Vagina (tissue), 2 donors: ENCODE results near the gene INSRR.

Experiments
- POLR2AphosphoS5 ChIP-seq, 2 donors: sonication (generic); formaldehyde crosslinking; IDR thresholded peaks; one replicate each; pipeline ENCODE4 v1.9.0; 2017; ENCODE audit warnings: antibody characterized with exemption in 2 of 2, mild to moderate bottlenecking in 2 of 2, low read depth in 1 of 2; ENCODE audit not compliant: insufficient read depth in 1 of 2
- TF ChIP-seq, protein P1 (sequence below), 3 experiments: fragments of 450-650 bp in 2 of 3; fragments of 200-600 bp in 1 of 3; sonication (generic) in 1 of 3; IDR thresholded peaks; one replicate each; pipeline ENCODE4 v1.5.1; 2017 to 2019; ENCODE audit warnings: antibody characterized with exemption in 3 of 3, mild to moderate bottlenecking in 2 of 3, moderate library complexity in 2 of 3

DNA sequence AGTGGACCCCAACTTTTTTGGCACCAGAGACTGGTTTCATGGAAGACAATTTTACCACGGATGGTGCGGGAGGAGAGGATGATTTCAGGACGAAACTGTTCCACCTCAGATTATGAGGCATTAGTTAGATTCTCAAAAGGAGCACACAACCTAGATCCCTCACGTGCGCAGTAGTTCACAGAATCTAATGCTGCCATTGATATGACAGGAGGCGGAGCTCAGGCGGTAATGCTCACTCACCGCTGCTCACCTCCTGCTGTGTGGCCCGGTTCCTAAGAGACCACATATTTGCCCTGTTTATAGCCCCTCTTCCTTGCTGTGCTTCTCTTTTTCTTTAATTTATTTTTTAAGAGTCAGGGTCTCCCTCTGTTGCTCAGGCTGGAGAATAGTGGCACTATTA is 6.3 kb upstream of the INSRR start:
- TF ChIP-seq, protein P1, sequence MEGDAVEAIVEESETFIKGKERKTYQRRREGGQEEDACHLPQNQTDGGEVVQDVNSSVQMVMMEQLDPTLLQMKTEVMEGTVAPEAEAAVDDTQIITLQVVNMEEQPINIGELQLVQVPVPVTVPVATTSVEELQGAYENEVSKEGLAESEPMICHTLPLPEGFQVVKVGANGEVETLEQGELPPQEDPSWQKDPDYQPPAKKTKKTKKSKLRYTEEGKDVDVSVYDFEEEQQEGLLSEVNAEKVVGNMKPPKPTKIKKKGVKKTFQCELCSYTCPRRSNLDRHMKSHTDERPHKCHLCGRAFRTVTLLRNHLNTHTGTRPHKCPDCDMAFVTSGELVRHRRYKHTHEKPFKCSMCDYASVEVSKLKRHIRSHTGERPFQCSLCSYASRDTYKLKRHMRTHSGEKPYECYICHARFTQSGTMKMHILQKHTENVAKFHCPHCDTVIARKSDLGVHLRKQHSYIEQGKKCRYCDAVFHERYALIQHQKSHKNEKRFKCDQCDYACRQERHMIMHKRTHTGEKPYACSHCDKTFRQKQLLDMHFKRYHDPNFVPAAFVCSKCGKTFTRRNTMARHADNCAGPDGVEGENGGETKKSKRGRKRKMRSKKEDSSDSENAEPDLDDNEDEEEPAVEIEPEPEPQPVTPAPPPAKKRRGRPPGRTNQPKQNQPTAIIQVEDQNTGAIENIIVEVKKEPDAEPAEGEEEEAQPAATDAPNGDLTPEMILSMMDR (IDR thresholded peaks at IDR 0.05), result no peak
- no peak for TF ChIP-seq POLR2AphosphoS5 (IDR thresholded peaks at IDR 0.05; ENCODE audit: insufficient read depth in 1 of 2, low read depth in 1 of 2)
